CD4-positive, alpha-beta memory T cell (primary cell): ENCODE measurements around the gene NUDCD2. TPM values are rescaled to one million over a fixed set of nuclear protein-coding genes. Genes with fewer than 3 reads are reported as not detected.

Experiments used
- CTCF ChIA-PET: fragments of 350-600 bp; sonication (Branson Sonifier 250); formaldehyde crosslinking; loops from one replicate; lab custom pipeline; 2021; ENCODE audit warnings: inconsistent platforms; ENCODE audit not compliant: partially characterized antibody; lab: Charles Lee
- POLR2A ChIA-PET: fragments of 350-600 bp; sonication (Branson Sonifier 250); formaldehyde crosslinking; loops from one replicate; lab custom pipeline; 2021; ENCODE audit not compliant: partially characterized antibody; lab: Charles Lee
- DNase-seq, 5 donors: peaks; one replicate each; pipeline versions ENCODE4 v3.0.0 to v3.0.0-alpha.2; 2020 to 2022; ENCODE audit warnings: mixed read lengths in 1 of 5
- H3K27ac ChIP-seq: one replicate; pipeline ENCODE4 v1.7.0; 2013; ENCODE audit warnings: low read depth, low read length
- H3K27me3 ChIP-seq: 2 replicates; pipeline ENCODE4 v1.7.0; 2013; ENCODE audit warnings: mild to moderate bottlenecking, low read length, moderate library complexity; ENCODE audit not compliant: insufficient read depth
- H3K36me3 ChIP-seq: 2 replicates; pipeline ENCODE4 v1.7.0; 2013; ENCODE audit warnings: mild to moderate bottlenecking, low read length, moderate library complexity; ENCODE audit not compliant: insufficient read depth
- H3K4me1 ChIP-seq: 2 replicates; pipeline ENCODE4 v1.7.0; 2013; ENCODE audit warnings: mild to moderate bottlenecking, low read length, moderate library complexity; ENCODE audit not compliant: insufficient read depth
- H3K4me3 ChIP-seq, 2 donors: one replicate each; pipeline ENCODE4 v1.7.0; 2013; ENCODE audit warnings: low read length in 2 of 2, mild to moderate bottlenecking in 1 of 2
- H3K9me3 ChIP-seq, 2 donors: one replicate each; pipeline ENCODE4 v1.7.0; 2013; ENCODE audit warnings: low read length in 2 of 2, control low read depth in 1 of 2; ENCODE audit not compliant: control insufficient read depth in 1 of 2
- H3K27ac Mint-ChIP-seq, 7 donors: one replicate each; pipeline ENCODE4 v1.8.0; 2020 to 2021; ENCODE audit warnings: mixed read lengths in 7 of 7, mild to moderate bottlenecking in 6 of 7, inconsistent platforms in 3 of 7, moderate library complexity in 3 of 7
- H3K27me3 Mint-ChIP-seq, 2 donors: one replicate each; pipeline ENCODE4 v1.8.0; 2020 to 2021; ENCODE audit warnings: mixed read lengths in 2 of 2
- H3K36me3 Mint-ChIP-seq, 2 donors: one replicate each; pipeline ENCODE4 v1.8.0; 2020 to 2021; ENCODE audit warnings: mixed read lengths in 2 of 2, inconsistent platforms in 1 of 2, mild to moderate bottlenecking in 1 of 2
- H3K4me1 Mint-ChIP-seq, 4 donors: one replicate each; pipeline ENCODE4 v1.8.0; 2020 to 2021; ENCODE audit warnings: mixed read lengths in 4 of 4, mild to moderate bottlenecking in 1 of 4
- H3K4me3 Mint-ChIP-seq, 8 donors: one replicate each; pipeline ENCODE4 v1.8.0; 2020 to 2021; ENCODE audit warnings: mixed read lengths in 8 of 8, mild to moderate bottlenecking in 7 of 8, moderate library complexity in 6 of 8, inconsistent platforms in 3 of 8
- H3K9me3 Mint-ChIP-seq, 8 donors: one replicate each; pipeline ENCODE4 v1.8.0; 2020 to 2021; ENCODE audit warnings: mixed read lengths in 8 of 8, mild to moderate bottlenecking in 5 of 8, inconsistent platforms in 3 of 8, moderate library complexity in 1 of 8
- intact Hi-C: fragments of 100-400 bp; cut with micrococcal nuclease; formaldehyde crosslinking; loops from one replicate; pipeline ENCODE4 v1.15.1; 2023
- polyA plus RNA-seq, 2 donors: library from polyadenylated mRNA; unstranded; fragments of 300-500 nt; fragmentation: Illumina TruSeq; gene quantifications; one replicate each; pipeline ENCODE4 v1.2.3, GENCODE V29; 2021
- total RNA-seq, 2 experiments: library from RNA; stranded (reverse); gene quantifications; one replicate each; pipeline ENCODE4 v1.2.3, GENCODE V29; 2021

NUDCD2 gene
- total and polyA plus RNA-seq, 4 experiments from 2014 or later: 26.0 to 62.0 (median 43.9) TPM

GRCh38 chr5:163451489-163451888 lies 8.4 kb downstream of the NUDCD2 start:
- Histone ChIP-seq H3K36me3 (peaks cover 13% of the 10 kb centered on the region), H3K9me3 (no peaks in the 10 kb centered on the region), H3K27ac (no peak overlapping the region), H3K27me3 (no peaks in the 10 kb centered on the region), H3K4me1 (peaks cover 2% of the 10 kb centered on the region), H3K4me3 (no peak overlapping the region)
- no peak overlapping the region for H3K4me3 Mint-ChIP-seq
- no peaks in the 10 kb centered on the region for H3K27me3 Mint-ChIP-seq
- H3K4me1 Mint-ChIP-seq: peaks cover 12 to 17% (median 14%) of the 10 kb centered on the region in 4 donors
- no peaks in the 10 kb centered on the region for H3K9me3 Mint-ChIP-seq
- H3K36me3 Mint-ChIP-seq: peaks cover 31 to 65% of the 10 kb centered on the region in 2 donors
- intact Hi-C loops: no loop called here
- DNase-seq: no peak
- ChIA-PET CTCF (interaction anchor here (1.5 kb wide), 1 partner anchor 8 kb away, joined by 8 read pairs; the partner anchor contains the start of genes HMMR and NUDCD2), POLR2A (interaction anchor here (2.0 to 4.3 kb wide), 2 partner anchors 8 to 14 kb away, joined by 4 to 28 read pairs; partner anchors contain the start of genes HMMR and NUDCD2)
- H3K27ac Mint-ChIP-seq: no peak overlapping the region

DNA sequence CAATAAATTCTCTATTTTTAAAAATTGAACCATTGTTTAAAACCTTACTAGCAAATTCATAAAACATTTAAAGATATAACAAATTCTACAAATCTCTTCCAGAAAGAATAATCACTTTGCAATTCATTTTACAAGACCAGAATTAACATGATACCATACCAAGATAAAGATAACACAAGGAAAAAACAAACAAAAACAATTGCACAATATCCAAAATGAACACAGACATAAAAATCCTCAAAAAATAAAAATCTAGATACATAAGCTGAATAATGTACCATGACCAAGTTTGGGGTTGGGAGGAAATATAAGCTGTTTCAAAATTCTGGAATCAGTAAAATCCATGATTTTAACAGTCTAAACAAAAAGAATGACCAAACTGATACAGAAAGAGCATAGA lies 11.4 kb downstream of the NUDCD2 start:
- Histone ChIP-seq H3K4me1 (no peaks in the 10 kb centered on the region), H3K36me3 (peaks cover 20% of the 10 kb centered on the region), H3K4me3 (no peak overlapping the region), H3K9me3 (no peaks in the 10 kb centered on the region), H3K27ac (no peak overlapping the region), H3K27me3 (no peaks in the 10 kb centered on the region)
- Mint-ChIP-seq H3K27ac (peak overlapping the region in 3 of 7 donors; percentile 5 to 23 (median 10)), H3K27me3 (no peaks in the 10 kb centered on the region), H3K4me3 (no peak overlapping the region), H3K4me1 (peaks cover 0 to 5% (median 4%) of the 10 kb centered on the region in 4 donors), H3K9me3 (no peaks in the 10 kb centered on the region), H3K36me3 (peaks cover 19 to 68% of the 10 kb centered on the region in 2 donors)
- intact Hi-C loops: no loop called here
- ChIA-PET POLR2A (interaction anchor here (1.2 to 4.3 kb wide), 3 partner anchors 10 to 57 kb away, joined by 3 to 28 read pairs (median 7); partner anchors contain the start of genes CCNG1, HMMR, MAT2B and NUDCD2), CTCF (interaction anchor here (1.0 to 1.2 kb wide), 2 partner anchors 10 to 12 kb away, joined by 3 read pairs; partner anchors contain the start of genes HMMR and NUDCD2)
- no peak for DNase-seq

DNA sequence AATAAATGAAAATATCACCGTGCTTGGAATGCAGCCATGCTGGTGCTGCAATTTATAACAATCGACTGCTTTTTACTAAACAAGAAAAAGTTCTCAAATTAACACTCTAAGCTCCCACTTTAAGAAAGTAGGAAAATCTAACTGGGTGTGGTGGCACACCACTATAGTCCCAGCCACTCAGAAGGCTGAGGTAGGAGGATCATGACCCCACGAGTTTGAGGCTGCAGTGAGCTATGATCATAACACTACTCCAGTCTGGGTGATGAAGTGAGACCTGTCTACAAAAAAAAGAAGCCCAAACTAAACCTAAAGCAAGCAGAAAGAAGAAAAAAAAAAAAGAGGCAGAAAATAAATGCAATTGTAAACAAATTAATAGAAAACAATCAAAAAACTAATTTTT lies 12.0 kb downstream of the NUDCD2 start:
- Histone ChIP-seq H3K9me3 (no peaks in the 10 kb centered on the region), H3K36me3 (peaks cover 24% of the 10 kb centered on the region), H3K27me3 (no peaks in the 10 kb centered on the region), H3K4me3 (no peak overlapping the region), H3K4me1 (no peaks in the 10 kb centered on the region), H3K27ac (no peak overlapping the region)
- Mint-ChIP-seq H3K36me3 (peaks cover 19 to 71% of the 10 kb centered on the region in 2 donors), H3K27me3 (no peaks in the 10 kb centered on the region), H3K9me3 (no peaks in the 10 kb centered on the region), H3K4me3 (no peak overlapping the region), H3K27ac (peak overlapping the region in 2 of 7 donors; percentile 68 to 87), H3K4me1 (peaks cover 0 to 5% (median 4%) of the 10 kb centered on the region in 4 donors)
- POLR2A ChIA-PET: interaction anchor here (1.2 to 4.3 kb wide), 3 partner anchors 10 to 57 kb away, joined by 3 to 28 read pairs (median 7); partner anchors contain the start of genes CCNG1, HMMR, MAT2B and NUDCD2
- DNase-seq: no peak
- CTCF ChIA-PET: interaction anchor here (0.7 kb wide), 1 partner anchor 34 kb away, joined by 4 read pairs; no protein-coding TSS in a partner anchor
- intact Hi-C loops: no loop called here

GRCh38 chr5:163447191-163447590 lies 12.7 kb downstream of the NUDCD2 start:
- Mint-ChIP-seq H3K27ac (peak overlapping the region in 2 of 7 donors; percentile 67 to 72), H3K4me1 (peaks cover 0 to 5% (median 4%) of the 10 kb centered on the region in 4 donors), H3K36me3 (peaks cover 23 to 71% of the 10 kb centered on the region in 2 donors), H3K4me3 (no peak overlapping the region), H3K9me3 (no peaks in the 10 kb centered on the region), H3K27me3 (no peaks in the 10 kb centered on the region)
- no peak overlapping the region for H3K27ac ChIP-seq
- intact Hi-C loops: no loop called here
- H3K27me3 ChIP-seq: no peaks in the 10 kb centered on the region
- ChIA-PET POLR2A (interaction anchor here (1.9 to 4.3 kb wide), 2 partner anchors 13 to 58 kb away, joined by 7 to 28 read pairs; partner anchors contain the start of genes HMMR, MAT2B and NUDCD2), CTCF (interaction anchor here (0.7 kb wide), 1 partner anchor 35 kb away, joined by 4 read pairs; no protein-coding TSS in a partner anchor)
- H3K36me3 ChIP-seq: peaks cover 30% of the 10 kb centered on the region
- H3K9me3 ChIP-seq: no peaks in the 10 kb centered on the region
- no peaks in the 10 kb centered on the region for H3K4me1 ChIP-seq
- no peak for DNase-seq
- no peak overlapping the region for H3K4me3 ChIP-seq

GRCh38 chr5:163445345-163445744 lies 14.6 kb downstream of the NUDCD2 start:
- intact Hi-C loops: no loop called here
- Histone ChIP-seq H3K27ac (no peak overlapping the region), H3K4me1 (peaks cover 10% of the 10 kb centered on the region), H3K4me3 (no peak overlapping the region), H3K27me3 (no peaks in the 10 kb centered on the region), H3K9me3 (no peaks in the 10 kb centered on the region), H3K36me3 (peaks cover 36% of the 10 kb centered on the region)
- Mint-ChIP-seq H3K36me3 (peaks cover 26 to 74% of the 10 kb centered on the region in 2 donors), H3K27me3 (no peaks in the 10 kb centered on the region), H3K27ac (peak overlapping the region in 1 of 7 donors; percentile 41), H3K4me3 (no peak overlapping the region), H3K9me3 (no peaks in the 10 kb centered on the region), H3K4me1 (peaks cover 7 to 15% (median 7%) of the 10 kb centered on the region in 4 donors)
- DNase-seq: no peak
- ChIA-PET POLR2A (interaction anchor here (9.0 kb wide), 1 partner anchor 14 kb away, joined by 147 read pairs; the partner anchor contains the start of genes HMMR and NUDCD2), CTCF (interaction anchor here (1.1 kb wide), 1 partner anchor 60 kb away, joined by 3 read pairs; the partner anchor contains the start of gene MAT2B)

DNA sequence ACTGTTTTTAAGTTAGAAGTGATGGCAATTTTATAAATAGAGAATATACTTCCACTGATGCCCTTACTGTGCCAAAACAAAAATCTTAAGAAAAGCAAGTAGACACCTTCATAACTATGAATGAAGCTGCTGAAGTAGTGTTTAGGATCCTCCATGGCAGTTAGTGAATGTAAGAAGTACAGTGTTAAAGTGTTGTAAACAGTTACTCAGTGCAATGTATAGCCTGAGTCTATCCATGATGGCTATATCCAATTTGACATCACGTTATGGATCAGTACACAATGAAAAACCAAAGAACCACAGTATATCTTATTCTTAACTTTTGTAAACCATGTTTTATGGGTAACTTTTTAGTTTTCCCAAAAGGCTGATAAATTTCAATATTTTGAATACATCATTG lies 15.4 kb downstream of the NUDCD2 start:
- Histone ChIP-seq H3K27ac (no peak overlapping the region), H3K27me3 (no peaks in the 10 kb centered on the region), H3K36me3 (peaks cover 36% of the 10 kb centered on the region), H3K4me1 (peaks cover 18% of the 10 kb centered on the region), H3K9me3 (no peaks in the 10 kb centered on the region), H3K4me3 (no peak overlapping the region)
- intact Hi-C loops: no loop called here
- H3K9me3 Mint-ChIP-seq: no peaks in the 10 kb centered on the region
- H3K4me3 Mint-ChIP-seq: no peak overlapping the region
- POLR2A ChIA-PET: interaction anchor here (9.0 kb wide), 1 partner anchor 15 kb away, joined by 147 read pairs; the partner anchor contains the start of genes HMMR and NUDCD2
- peak overlapping the region in 4 of 7 donors; percentile 11 to 47 (median 28) for H3K27ac Mint-ChIP-seq
- CTCF ChIA-PET: interaction anchor here (1.1 kb wide), 1 partner anchor 61 kb away, joined by 3 read pairs; the partner anchor contains the start of gene MAT2B
- H3K27me3 Mint-ChIP-seq: no peaks in the 10 kb centered on the region
- no peak for DNase-seq
- peaks cover 25 to 77% of the 10 kb centered on the region in 2 donors for H3K36me3 Mint-ChIP-seq
- peaks cover 12 to 23% (median 14%) of the 10 kb centered on the region in 4 donors for H3K4me1 Mint-ChIP-seq

DNA sequence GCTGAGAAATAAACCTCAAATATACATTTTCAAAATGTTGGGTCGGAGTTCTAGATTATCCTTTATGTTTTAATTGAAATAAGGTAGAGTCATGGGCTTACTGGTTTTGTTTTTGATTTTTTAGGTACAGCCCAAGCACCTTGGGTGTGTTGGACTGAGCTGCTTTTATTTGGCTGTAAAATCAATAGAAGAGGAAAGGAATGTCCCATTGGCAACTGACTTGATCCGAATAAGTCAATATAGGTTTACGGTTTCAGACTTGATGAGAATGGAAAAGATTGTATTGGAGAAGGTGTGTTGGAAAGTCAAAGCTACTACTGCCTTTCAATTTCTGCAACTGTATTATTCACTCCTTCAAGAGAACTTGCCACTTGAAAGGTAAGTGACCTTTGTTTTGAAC lies 18.9 kb downstream of the NUDCD2 start:
- CTCF ChIA-PET: interaction anchor here (5.9 kb wide), 1 partner anchor 17 kb away, joined by 60 read pairs; the partner anchor contains the start of genes HMMR and NUDCD2
- Histone ChIP-seq H3K4me3 (no peak overlapping the region), H3K27ac (no peak overlapping the region), H3K9me3 (no peaks in the 10 kb centered on the region), H3K36me3 (peaks cover 27% of the 10 kb centered on the region), H3K4me1 (peaks cover 45% of the 10 kb centered on the region), H3K27me3 (no peaks in the 10 kb centered on the region)
- peaks cover 28 to 57% (median 37%) of the 10 kb centered on the region in 4 donors for H3K4me1 Mint-ChIP-seq
- H3K36me3 Mint-ChIP-seq: peaks cover 11 to 65% of the 10 kb centered on the region in 2 donors
- DNase-seq: no peak
- H3K4me3 Mint-ChIP-seq: no peak overlapping the region
- peak overlapping the region in 6 of 7 donors; percentile 5 to 92 (median 51) for H3K27ac Mint-ChIP-seq
- H3K27me3 Mint-ChIP-seq: no peaks in the 10 kb centered on the region
- H3K9me3 Mint-ChIP-seq: no peaks in the 10 kb centered on the region
- POLR2A ChIA-PET: interaction anchor here (1.2 to 9.0 kb wide), 2 partner anchors 10 to 18 kb away, joined by 3 to 147 read pairs; partner anchors contain the start of genes HMMR and NUDCD2
- intact Hi-C loops: no loop called here
